ENCODE results near the gene ORAI3.

DNA sequence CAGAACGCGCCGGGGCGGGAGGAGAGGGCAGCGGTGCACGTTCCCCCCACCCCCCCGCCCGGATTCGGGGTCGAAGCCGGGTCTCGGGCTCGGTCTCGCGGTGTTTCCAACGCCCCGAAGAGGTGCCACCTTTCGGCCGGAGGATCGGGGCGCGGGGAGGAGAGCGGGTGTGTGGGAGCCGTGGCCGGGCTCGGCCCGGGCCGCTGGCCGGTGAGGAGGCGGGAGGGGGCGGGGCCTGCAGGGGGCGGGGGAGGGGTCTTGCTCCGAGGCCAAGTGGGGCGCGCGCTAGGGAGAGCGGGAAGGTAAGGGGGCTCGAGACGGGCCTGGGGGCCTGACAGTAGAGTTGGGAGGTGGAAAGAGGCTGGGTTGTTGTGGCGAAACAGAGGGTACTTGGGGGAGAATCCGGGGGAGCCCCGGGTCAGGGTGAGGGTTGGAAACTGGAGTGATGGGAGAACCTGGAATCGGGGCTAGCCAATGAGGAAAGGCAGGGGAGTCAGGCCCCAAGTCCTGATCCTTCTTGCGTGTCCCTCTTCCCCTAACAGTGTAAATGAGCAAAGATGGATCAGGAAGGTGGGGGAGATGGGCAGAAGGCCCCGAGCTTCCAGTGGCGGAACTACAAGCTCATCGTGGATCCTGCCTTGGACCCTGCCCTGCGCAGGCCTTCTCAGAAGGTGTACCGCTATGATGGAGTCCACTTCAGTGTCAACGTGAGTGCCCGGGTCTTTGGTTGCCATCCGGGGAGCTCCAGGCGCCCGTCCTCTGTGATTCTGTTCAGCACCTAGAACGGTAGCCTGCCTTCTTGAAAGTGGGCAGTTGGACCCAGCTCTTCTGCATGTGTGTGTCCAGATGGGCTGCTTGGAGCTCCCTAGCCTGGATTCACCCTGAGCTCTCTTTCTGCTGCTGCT, 9.6 kb downstream of the ORAI3 start:
- TF ChIP-seq GATA3 (IDR thresholded peaks at IDR 0.05; ENCODE audit: low read depth, low read length) (no peak), GATA2 (IDR thresholded peaks at IDR 0.05; ENCODE audit: low read depth, low read length) (no peak)

All from SH-SY5Y (cell line).